ENCODE results near the gene SPN.

The SPN gene

DNA sequence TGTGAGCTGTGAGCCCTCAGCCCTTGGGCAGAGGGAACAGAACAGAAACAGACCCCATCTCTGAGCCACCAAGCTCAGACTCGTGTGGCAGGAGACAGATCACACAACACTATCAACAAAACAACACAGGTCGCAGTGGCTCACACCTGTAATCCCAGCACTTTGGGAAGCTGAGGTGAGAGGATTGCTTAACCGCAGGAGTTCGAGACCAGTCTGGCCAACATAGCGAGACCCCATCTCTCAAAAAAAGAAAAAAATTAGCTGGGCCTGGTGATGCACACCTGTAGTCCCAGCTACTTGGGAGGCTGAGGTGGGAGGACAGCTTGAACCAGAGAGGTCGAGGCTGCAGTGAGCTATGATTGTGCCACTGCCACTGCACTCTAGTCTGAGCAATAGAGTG lies 10.5 kb downstream of the SPN start:
- Histone ChIP-seq H3K79me1 (ENCODE audit: low read length) (no peaks in the 10 kb centered on the region), H3K27me3 (ENCODE audit: insufficient read depth, low read length, poor library complexity) (no peaks in the 10 kb centered on the region), H4K8ac (ENCODE audit: low read depth, low read length) (no peak overlapping the region), H3K4me3 (ENCODE audit: low read length) (no peak overlapping the region), H3K23ac (ENCODE audit: low read length) (no peak overlapping the region), H2BK5ac (ENCODE audit: low read length) (no peak overlapping the region), H3K4ac (ENCODE audit: low read depth, low read length) (no peak overlapping the region), H3K4me2 (ENCODE audit: low read length) (no peak overlapping the region), H3K79me2 (ENCODE audit: control insufficient read depth, insufficient read depth, low read length) (no peaks in the 10 kb centered on the region), H3K18ac (ENCODE audit: low read length) (no peak overlapping the region), H3K36me3 (ENCODE audit: control insufficient read depth, insufficient read depth, low read length) (no peaks in the 10 kb centered on the region), H4K5ac (ENCODE audit: low read length) (no peak overlapping the region), H3K4me1 (ENCODE audit: control insufficient read depth, low read depth, low read length) (no peaks in the 10 kb centered on the region), H3K27ac (ENCODE audit: low read depth, low read length) (no peak overlapping the region), H2AK5ac (ENCODE audit: low read length) (no peak overlapping the region), H3K56ac (ENCODE audit: low read length) (no peak overlapping the region), H2BK15ac (replicated peaks; ENCODE audit: low read depth) (no peak overlapping the region), H2BK120ac (ENCODE audit: low read depth, low read length) (no peak overlapping the region), H3K9ac (ENCODE audit: low read length) (no peak overlapping the region)
- no peak for DNase-seq
- no CpG with 5 or more reads among the region's 6 CpGs for WGBS (ENCODE audit: extremely low coverage, insufficient coverage, low lambda C conversion rate)

DNA sequence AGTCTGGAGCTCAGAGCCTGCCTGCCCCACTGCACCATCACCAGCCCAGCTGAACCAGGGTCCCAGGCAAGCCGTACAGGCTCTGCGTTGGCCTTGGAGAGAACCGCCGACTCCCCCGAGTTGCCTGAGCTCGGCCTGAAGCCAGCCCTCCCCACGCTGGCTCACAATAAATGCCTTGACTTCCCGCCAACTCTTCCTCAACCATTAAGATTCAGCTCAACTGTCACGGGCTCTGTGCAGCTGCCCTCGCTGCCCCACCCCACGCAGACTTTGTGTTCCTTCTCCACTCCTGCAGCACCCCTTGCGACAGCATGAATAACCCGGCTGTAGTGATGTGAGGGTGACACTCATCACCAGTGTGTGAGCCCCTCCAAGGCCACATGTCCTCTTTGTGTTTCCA lies 11.1 kb downstream of the SPN start:
- Histone ChIP-seq H3K9ac (ENCODE audit: low read length) (no peak overlapping the region), H2BK5ac (ENCODE audit: low read length) (no peak overlapping the region), H3K4me2 (ENCODE audit: low read length) (no peak overlapping the region), H3K27me3 (ENCODE audit: insufficient read depth, low read length, poor library complexity) (no peaks in the 10 kb centered on the region), H3K56ac (ENCODE audit: low read length) (no peak overlapping the region), H3K4me3 (ENCODE audit: low read length) (no peak overlapping the region), H3K36me3 (ENCODE audit: control insufficient read depth, insufficient read depth, low read length) (no peaks in the 10 kb centered on the region), H3K18ac (ENCODE audit: low read length) (no peak overlapping the region), H3K79me2 (ENCODE audit: control insufficient read depth, insufficient read depth, low read length) (no peaks in the 10 kb centered on the region), H2AK5ac (ENCODE audit: low read length) (no peak overlapping the region), H3K4me1 (ENCODE audit: control insufficient read depth, low read depth, low read length) (peaks cover 2% of the 10 kb centered on the region), H2BK15ac (replicated peaks; ENCODE audit: low read depth) (no peak overlapping the region), H2BK120ac (ENCODE audit: low read depth, low read length) (no peak overlapping the region), H3K23ac (ENCODE audit: low read length) (no peak overlapping the region), H3K27ac (ENCODE audit: low read depth, low read length) (no peak overlapping the region), H3K4ac (ENCODE audit: low read depth, low read length) (no peak overlapping the region), H4K8ac (ENCODE audit: low read depth, low read length) (no peak overlapping the region), H3K79me1 (ENCODE audit: low read length) (no peaks in the 10 kb centered on the region), H4K5ac (ENCODE audit: low read length) (no peak overlapping the region)
- DNase-seq = no peak
- no CpG with 5 or more reads among the region's 13 CpGs for WGBS (ENCODE audit: extremely low coverage, insufficient coverage, low lambda C conversion rate)

DNA sequence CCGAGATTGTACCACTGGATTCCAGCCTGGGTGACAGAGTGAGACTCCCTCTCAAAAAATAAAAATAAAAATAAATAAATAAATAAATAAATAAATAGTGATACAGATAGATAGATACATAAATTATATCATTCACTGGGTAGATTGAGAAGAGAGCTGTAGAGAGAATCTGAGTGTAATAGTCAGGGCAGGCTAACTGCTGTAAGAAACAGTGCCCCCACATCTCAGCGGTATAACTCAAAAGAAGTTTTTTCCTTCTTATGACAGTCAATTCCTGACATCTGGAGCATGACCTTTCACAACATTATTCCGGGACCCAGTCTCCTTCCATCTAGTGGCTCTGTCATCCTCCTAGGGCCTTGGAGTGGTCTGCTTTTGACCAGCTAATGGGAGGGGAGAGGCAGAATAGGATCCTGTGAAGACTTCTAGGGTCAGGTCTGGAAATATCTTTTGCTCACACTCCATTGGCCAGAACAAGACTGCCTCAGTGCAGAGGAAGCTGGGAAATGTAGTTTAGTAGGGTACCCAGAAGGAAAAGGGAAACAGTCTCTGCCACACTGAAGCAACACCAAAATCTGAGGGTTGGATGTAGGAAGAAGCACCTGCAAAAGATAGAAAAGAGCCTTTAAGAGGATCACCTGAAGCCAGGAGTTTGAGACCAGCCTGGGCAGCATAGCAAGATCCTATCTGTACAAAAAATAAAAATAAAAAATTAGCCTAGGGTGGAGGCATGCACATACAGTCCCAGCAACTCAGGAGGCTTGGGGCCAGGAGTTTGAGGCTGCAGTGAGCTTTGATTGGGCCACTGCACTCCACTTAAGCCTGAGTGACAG lies 13.0 kb downstream of the SPN start:
- Histone ChIP-seq H3K56ac (ENCODE audit: low read length) (no peak overlapping the region), H3K4ac (ENCODE audit: low read depth, low read length) (no peak overlapping the region), H2BK5ac (ENCODE audit: low read length) (no peak overlapping the region), H3K23ac (ENCODE audit: low read length) (no peak overlapping the region), H3K79me2 (ENCODE audit: control insufficient read depth, insufficient read depth, low read length) (peaks cover 8% of the 10 kb centered on the region), H4K8ac (ENCODE audit: low read depth, low read length) (no peak overlapping the region), H3K18ac (ENCODE audit: low read length) (no peak overlapping the region), H3K27ac (ENCODE audit: low read depth, low read length) (no peak overlapping the region), H3K4me3 (ENCODE audit: low read length) (no peak overlapping the region), H3K4me2 (ENCODE audit: low read length) (no peak overlapping the region), H2BK120ac (ENCODE audit: low read depth, low read length) (no peak overlapping the region), H3K4me1 (ENCODE audit: control insufficient read depth, low read depth, low read length) (peaks cover 2% of the 10 kb centered on the region), H3K27me3 (ENCODE audit: insufficient read depth, low read length, poor library complexity) (no peaks in the 10 kb centered on the region), H2AK5ac (ENCODE audit: low read length) (no peak overlapping the region), H4K5ac (ENCODE audit: low read length) (no peak overlapping the region), H3K36me3 (ENCODE audit: control insufficient read depth, insufficient read depth, low read length) (no peaks in the 10 kb centered on the region), H3K9ac (ENCODE audit: low read length) (no peak overlapping the region), H2BK15ac (replicated peaks; ENCODE audit: low read depth) (no peak overlapping the region), H3K79me1 (ENCODE audit: low read length) (peaks cover 2% of the 10 kb centered on the region)
- no CpG with 5 or more reads among the region's 3 CpGs for WGBS (ENCODE audit: extremely low coverage, insufficient coverage, low lambda C conversion rate)
- DNase-seq = peak; percentile 87

DNA sequence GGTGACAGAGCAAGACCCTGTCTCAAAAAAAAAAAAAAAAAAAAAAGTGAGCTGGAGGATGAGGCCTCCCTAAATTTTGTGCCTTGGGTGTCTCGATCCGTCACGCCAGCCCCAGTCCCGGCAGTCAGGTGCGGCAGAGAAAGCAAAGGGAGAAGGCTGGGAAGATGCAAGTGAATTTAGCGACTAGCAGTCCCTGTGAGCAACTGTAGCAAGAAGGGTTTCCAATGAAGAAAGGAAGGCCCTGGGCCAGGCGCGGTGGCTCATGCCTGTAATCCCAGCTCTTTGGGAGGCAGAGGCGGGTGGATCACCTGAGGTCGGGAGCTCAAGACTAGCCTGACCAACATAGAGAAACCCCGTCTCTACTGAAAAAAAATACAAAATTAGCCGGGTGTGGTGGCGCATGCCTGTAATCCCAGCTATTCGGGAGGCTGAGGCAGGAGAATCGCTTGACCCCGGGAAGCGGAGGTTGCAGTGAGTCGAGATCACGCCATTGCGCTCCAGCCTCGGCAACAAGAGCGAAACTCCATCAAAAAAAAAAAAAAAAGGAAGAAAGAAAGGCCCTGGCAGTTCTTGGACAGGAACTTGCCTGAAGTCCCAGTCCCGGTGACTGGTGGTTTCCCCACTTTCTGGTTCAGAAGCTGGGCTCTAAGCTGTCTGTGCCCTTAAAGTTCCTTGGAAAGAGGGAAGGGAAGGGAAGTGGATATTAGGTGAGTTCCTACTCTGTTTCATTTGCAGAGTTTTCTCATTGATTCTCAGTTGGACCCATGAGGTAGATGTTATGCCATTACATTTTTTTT lies 14.1 kb downstream of the SPN start:
- Histone ChIP-seq H3K4me2 (ENCODE audit: low read length) (no peak overlapping the region), H3K79me1 (ENCODE audit: low read length) (peaks cover 2% of the 10 kb centered on the region), H3K9ac (ENCODE audit: low read length) (no peak overlapping the region), H3K27me3 (ENCODE audit: insufficient read depth, low read length, poor library complexity) (no peaks in the 10 kb centered on the region), H3K79me2 (ENCODE audit: control insufficient read depth, insufficient read depth, low read length) (peaks cover 9% of the 10 kb centered on the region), H4K8ac (ENCODE audit: low read depth, low read length) (no peak overlapping the region), H3K18ac (ENCODE audit: low read length) (no peak overlapping the region), H3K23ac (ENCODE audit: low read length) (no peak overlapping the region), H3K56ac (ENCODE audit: low read length) (peak overlapping the region; percentile 34), H3K4me3 (ENCODE audit: low read length) (no peak overlapping the region), H3K27ac (ENCODE audit: low read depth, low read length) (no peak overlapping the region), H2AK5ac (ENCODE audit: low read length) (no peak overlapping the region), H3K4me1 (ENCODE audit: control insufficient read depth, low read depth, low read length) (peaks cover 2% of the 10 kb centered on the region), H2BK15ac (replicated peaks; ENCODE audit: low read depth) (no peak overlapping the region), H2BK5ac (ENCODE audit: low read length) (no peak overlapping the region), H2BK120ac (ENCODE audit: low read depth, low read length) (no peak overlapping the region), H4K5ac (ENCODE audit: low read length) (no peak overlapping the region), H3K36me3 (ENCODE audit: control insufficient read depth, insufficient read depth, low read length) (no peaks in the 10 kb centered on the region), H3K4ac (ENCODE audit: low read depth, low read length) (no peak overlapping the region)
- WGBS (ENCODE audit: extremely low coverage, insufficient coverage, low lambda C conversion rate) = no CpG with 5 or more reads among the region's 23 CpGs
- no peak for DNase-seq

DNA sequence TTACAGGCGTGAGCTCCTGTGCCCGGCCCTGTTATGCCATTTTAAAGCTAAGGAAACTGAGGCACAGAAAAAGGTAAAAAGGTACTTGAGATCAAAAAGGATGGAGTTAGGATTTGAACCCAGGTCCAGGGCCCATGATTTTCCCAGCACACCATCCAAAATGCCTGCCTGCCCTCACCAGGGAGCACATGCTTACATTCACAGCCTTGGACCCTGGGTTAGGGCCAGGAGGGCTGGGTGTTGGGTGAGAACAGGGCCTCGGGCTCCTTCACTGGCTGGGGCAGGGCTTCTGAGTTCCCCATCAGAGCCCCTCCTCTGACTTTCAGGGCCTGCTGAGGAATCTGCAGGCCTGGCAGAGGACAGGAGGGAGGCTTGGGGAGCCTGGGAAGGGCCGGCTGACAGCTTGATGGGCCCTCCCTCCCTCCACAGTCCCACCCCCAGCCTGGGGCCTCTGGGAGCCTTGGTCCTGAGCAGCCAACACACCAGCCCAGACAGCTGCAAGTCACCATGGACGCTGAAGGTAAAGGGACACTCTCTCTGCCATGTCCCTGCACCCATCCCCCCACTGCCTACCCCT lies 15.7 kb downstream of the SPN start, which contains the start of gene QPRT:
Gene QPRT (plus strand): TSS at position 490 of the 577 bp plus-strand sequence. CDS start 18 bp downstream, at position 508.
- Histone ChIP-seq H3K79me2 (ENCODE audit: control insufficient read depth, insufficient read depth, low read length) (peaks cover 9% of the 10 kb centered on the region), H3K36me3 (ENCODE audit: control insufficient read depth, insufficient read depth, low read length) (no peaks in the 10 kb centered on the region)
- WGBS (ENCODE audit: extremely low coverage, insufficient coverage, low lambda C conversion rate) = no CpG with 5 or more reads among the region's 5 CpGs

More for the DNA sequence above, 15.7 kb downstream of the SPN start, which contains the start of gene QPRT:
- H3K27ac ChIP-seq (ENCODE audit: low read depth, low read length) = peak within 1 kb of the TSS; percentile 94
- peaks cover 2% of the 10 kb centered on the region for H3K4me1 ChIP-seq (ENCODE audit: control insufficient read depth, low read depth, low read length)
- H2BK5ac ChIP-seq (ENCODE audit: low read length) = peak within 1 kb of the TSS; percentile 95
- peak within 1 kb of the TSS; percentile 95 for H3K4ac ChIP-seq (ENCODE audit: low read depth, low read length)
- no peak within 1 kb of the TSS for H2BK15ac ChIP-seq (replicated peaks; ENCODE audit: low read depth)
- no peaks in the 10 kb centered on the region for H3K27me3 ChIP-seq (ENCODE audit: insufficient read depth, low read length, poor library complexity)
- peak within 1 kb of the TSS; percentile 43 for H4K8ac ChIP-seq (ENCODE audit: low read depth, low read length)
- peak within 1 kb of the TSS; percentile 95 for H3K18ac ChIP-seq (ENCODE audit: low read length)
- H3K9ac ChIP-seq (ENCODE audit: low read length) = peak within 1 kb of the TSS; percentile 66
- H3K79me1 ChIP-seq (ENCODE audit: low read length) = peaks cover 2% of the 10 kb centered on the region
- peak within 1 kb of the TSS; percentile 88 for H2AK5ac ChIP-seq (ENCODE audit: low read length)
- DNase-seq = peak; percentile 98
- peak within 1 kb of the TSS; percentile 86 for H3K56ac ChIP-seq (ENCODE audit: low read length)
- H2BK120ac ChIP-seq (ENCODE audit: low read depth, low read length) = peak within 1 kb of the TSS; percentile 69
- H3K4me3 ChIP-seq (ENCODE audit: low read length) = peak within 1 kb of the TSS; percentile 8
- no peak within 1 kb of the TSS for H3K23ac ChIP-seq (ENCODE audit: low read length)
- H3K4me2 ChIP-seq (ENCODE audit: low read length) = peak within 1 kb of the TSS; percentile 36
- H4K5ac ChIP-seq (ENCODE audit: low read length) = no peak within 1 kb of the TSS

Data from mesendoderm (in vitro differentiated cells).